ENCODE measurements around the gene IKBKE. TPM values are rescaled to one million over a fixed set of nuclear protein-coding genes. Genes with fewer than 3 reads are reported as not detected.

The IKBKE gene
- total RNA-seq, 1 experiment from 2014 or later, result 5.1 TPM

GRCh38 chr1:206510371-206510770, 40.1 kb downstream of the IKBKE start:
- no TSS peak for BruUV-seq (replicated peaks)
- Histone ChIP-seq H3K36me3 (ENCODE audit: control insufficient read depth in 1 of 2, insufficient read depth in 2 of 2, low read length in 2 of 2) (no peaks in the 10 kb centered on the region), H3K4me1 (ENCODE audit: control insufficient read depth in 1 of 2, insufficient read depth in 2 of 2, low read length in 2 of 2) (peaks cover 24 to 73% of the 10 kb centered on the region in 2 experiments), H3K27me3 (ENCODE audit: insufficient read depth, low read length) (no peaks in the 10 kb centered on the region), H3K79me2 (ENCODE audit: insufficient read depth, low read length) (no peaks in the 10 kb centered on the region), H3K4me2 (ENCODE audit: low read length) (no peak overlapping the region), H3K9ac (ENCODE audit: low read length) (no peak overlapping the region), H3K4me3 (replicated peaks in 1 of 2; ENCODE audit: low read depth in 1 of 2, low read length in 2 of 2) (no peak overlapping the region), H2AFZ (ENCODE audit: low read depth, low read length, poor library complexity, severe bottlenecking) (no peak overlapping the region), H3K9me2 (ENCODE audit: insufficient read depth) (no peaks in the 10 kb centered on the region), H3K9me3 (ENCODE audit: control insufficient read depth in 1 of 2, insufficient read depth in 1 of 2, low read depth in 1 of 2, low read length in 2 of 2) (no peaks in the 10 kb centered on the region), H3K27ac (ENCODE audit: low read depth, low read length) (no peak overlapping the region), H4K20me1 (ENCODE audit: insufficient read depth) (no peaks in the 10 kb centered on the region)
- ATAC-seq (no peak), DNase-seq (ENCODE audit: low read depth, low spot score) (no peak)
- ChIA-PET POLR2A (no interaction called here), CTCF (no interaction called here), RAD21 (ENCODE audit: low non-redundant PET in 1 of 2, low total read pairs in 2 of 2, uncharacterized antibody in 2 of 2, unreplicated experiment in 2 of 2) (no interaction called here)
- intact Hi-C loops (cut with micrococcal nuclease), result no loop called here
- no peak for TF ChIP-seq ELF1 (IDR thresholded peaks at IDR 0.05; ENCODE audit: borderline replicate concordance, low read depth)
- no peak for TF ChIP-seq YY1 (IDR thresholded peaks at IDR 0.05; ENCODE audit: extremely low read depth, insufficient replicate concordance, low read depth, low read length)
- no peak for TF ChIP-seq ZBTB33 (IDR thresholded peaks at IDR 0.05; ENCODE audit: extremely low read depth, insufficient replicate concordance, low read length)
- TF ChIP-seq FOSL1 (IDR thresholded peaks at IDR 0.05; ENCODE audit: low read depth), result no peak
- no peak for TF ChIP-seq EZH2 (IDR thresholded peaks at IDR 0.05)
- no peak for TF ChIP-seq RAD21 (IDR thresholded peaks at IDR 0.05; ENCODE audit: low read depth)
- no peak for TF ChIP-seq EGR1 (IDR thresholded peaks at IDR 0.05; ENCODE audit: low read depth)
- no peak for TF ChIP-seq MAX (IDR thresholded peaks at IDR 0.05)
- no peak for TF ChIP-seq SRF (IDR thresholded peaks at IDR 0.05; ENCODE audit: low read depth)
